WTC11 (cell line): Measurements from ENCODE around the gene LRIF1. TPM values are rescaled to one million over a fixed set of nuclear protein-coding genes. Genes with fewer than 3 reads are reported as not detected.
A peak's percentile ranks its signal among the peaks of the same experiment; 100 is the strongest.
"Not testable (repeated sequence)": the region's sequence is repeated elsewhere in the genome, so short reads cannot be mapped to it uniquely, and the experiment has no call there.

Experiments
- ATAC-seq: fragments of 200-7000 bp; cut with Tn5 transposase; 2 replicates; pipeline ENCODE4 v1.10.0; 2021; ENCODE audit warnings: mild to moderate bottlenecking, moderate library complexity
- CTCF ChIA-PET: fragments of 300-600 bp; sonication (Branson Sonifier 250); formaldehyde crosslinking; loops from one replicate; lab custom pipeline; 2021; ENCODE audit warnings: antibody characterized with exemption; lab: Charles Lee
- POLR2A ChIA-PET: fragments of 350-600 bp; sonication (Branson Sonifier 250); formaldehyde crosslinking; loops from one replicate; lab custom pipeline; 2021; ENCODE audit warnings: antibody characterized with exemption; lab: Charles Lee
- DNase-seq: peaks from one replicate; pipeline ENCODE4 v3.0.0; 2021; ENCODE audit warnings: low spot score
- H3K27ac Mint-ChIP-seq: 2 replicates; pipeline ENCODE4 v1.8.0; 2021; ENCODE audit warnings: mixed read lengths
- H3K27me3 Mint-ChIP-seq: 2 replicates; pipeline ENCODE4 v1.8.0; 2021; ENCODE audit warnings: low read depth, mild to moderate bottlenecking, moderate library complexity, mixed read lengths
- H3K36me3 Mint-ChIP-seq: 2 replicates; pipeline ENCODE4 v1.8.0; 2021; ENCODE audit warnings: mixed read lengths
- H3K4me1 Mint-ChIP-seq: 2 replicates; pipeline ENCODE4 v1.8.0; 2022; ENCODE audit warnings: mixed read lengths
- H3K4me3 Mint-ChIP-seq: 2 replicates; pipeline ENCODE4 v1.8.0; 2021; ENCODE audit warnings: mild to moderate bottlenecking, moderate library complexity, mixed read lengths
- H3K9me3 Mint-ChIP-seq: 2 replicates; pipeline ENCODE4 v1.8.0; 2021; ENCODE audit warnings: mixed read lengths
- E2F5 ChIP-seq: sonication (generic); formaldehyde crosslinking; IDR thresholded peaks from 2 replicates; pipeline ENCODE4 v1.8.1; 2022; ENCODE audit warnings: mild to moderate bottlenecking, moderate library complexity, missing genetic modification reagents
- MYBL2 ChIP-seq: sonication (generic); formaldehyde crosslinking; IDR thresholded peaks from 2 replicates; pipeline ENCODE4 v1.8.1; 2023; ENCODE audit warnings: mild to moderate bottlenecking, moderate library complexity, missing genetic modification reagents
- SMAD3 ChIP-seq: sonication (generic); formaldehyde crosslinking; IDR thresholded peaks from 2 replicates; pipeline ENCODE4 v1.8.0; 2022; ENCODE audit warnings: missing genetic modification reagents, mild to moderate bottlenecking, borderline replicate concordance
- SP1 ChIP-seq: sonication (generic); formaldehyde crosslinking; conservative IDR thresholded peaks from 2 replicates; pipeline ENCODE4 v1.8.1; 2022; ENCODE audit warnings: missing genetic modification reagents
- USF2 ChIP-seq: sonication (generic); formaldehyde crosslinking; IDR thresholded peaks from 2 replicates; pipeline ENCODE4 v1.8.1; 2023; ENCODE audit warnings: mild to moderate bottlenecking, missing genetic modification reagents, moderate library complexity
- ZBTB43 ChIP-seq: sonication (generic); formaldehyde crosslinking; IDR thresholded peaks from 2 replicates; pipeline ENCODE4 v1.8.1; 2023; ENCODE audit warnings: mild to moderate bottlenecking, missing genetic modification reagents
- ZNF512 ChIP-seq: sonication (generic); formaldehyde crosslinking; IDR thresholded peaks from 2 replicates; pipeline ENCODE4 v1.8.1; 2022; ENCODE audit warnings: missing genetic modification reagents, borderline replicate concordance
- ZNF671 ChIP-seq: fragments of 250-450 bp; sonication (Bioruptor Pico); IDR thresholded peaks from 2 replicates; pipeline ENCODE4 v1.8.0; 2021; ENCODE audit warnings: mild to moderate bottlenecking
- total RNA-seq: library from RNA; stranded (reverse); gene quantifications from 3 replicates; pipeline ENCODE4 v1.2.3, GENCODE V29; 2021
- TF ChIP-seq, protein P1 (sequence below): sonication (generic); formaldehyde crosslinking; IDR thresholded peaks from 2 replicates; pipeline ENCODE4 v1.8.1; 2022; ENCODE audit warnings: low read depth, missing genetic modification reagents, borderline replicate concordance
- TF ChIP-seq, protein P2 (sequence below): sonication (generic); formaldehyde crosslinking; conservative IDR thresholded peaks from 2 replicates; pipeline ENCODE4 v1.8.1; 2023; ENCODE audit warnings: mild to moderate bottlenecking, low read depth, missing genetic modification reagents, moderate library complexity

Gene LRIF1
- total RNA-seq, 1 experiment from 2014 or later, result 17.2 TPM

- no peak for TF ChIP-seq USF2 (CRISPR knock-in tag)
- TF ChIP-seq, protein P1, sequence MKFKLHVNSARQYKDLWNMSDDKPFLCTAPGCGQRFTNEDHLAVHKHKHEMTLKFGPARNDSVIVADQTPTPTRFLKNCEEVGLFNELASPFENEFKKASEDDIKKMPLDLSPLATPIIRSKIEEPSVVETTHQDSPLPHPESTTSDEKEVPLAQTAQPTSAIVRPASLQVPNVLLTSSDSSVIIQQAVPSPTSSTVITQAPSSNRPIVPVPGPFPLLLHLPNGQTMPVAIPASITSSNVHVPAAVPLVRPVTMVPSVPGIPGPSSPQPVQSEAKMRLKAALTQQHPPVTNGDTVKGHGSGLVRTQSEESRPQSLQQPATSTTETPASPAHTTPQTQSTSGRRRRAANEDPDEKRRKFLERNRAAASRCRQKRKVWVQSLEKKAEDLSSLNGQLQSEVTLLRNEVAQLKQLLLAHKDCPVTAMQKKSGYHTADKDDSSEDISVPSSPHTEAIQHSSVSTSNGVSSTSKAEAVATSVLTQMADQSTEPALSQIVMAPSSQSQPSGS (CRISPR knock-in tag), result no peak
Measured at GRCh38 chr1:111008031-111008430, 44.3 kb upstream of the LRIF1 start (continued).

- TF ChIP-seq ZNF671 (CRISPR knock-in tag), result no peak
- no peak for TF ChIP-seq ZNF512 (CRISPR knock-in tag)
- TF ChIP-seq SP1 (CRISPR knock-in tag), result no peak
- no peak for TF ChIP-seq SMAD3
- no peak for TF ChIP-seq MYBL2 (CRISPR knock-in tag)
- TF ChIP-seq, protein P2, sequence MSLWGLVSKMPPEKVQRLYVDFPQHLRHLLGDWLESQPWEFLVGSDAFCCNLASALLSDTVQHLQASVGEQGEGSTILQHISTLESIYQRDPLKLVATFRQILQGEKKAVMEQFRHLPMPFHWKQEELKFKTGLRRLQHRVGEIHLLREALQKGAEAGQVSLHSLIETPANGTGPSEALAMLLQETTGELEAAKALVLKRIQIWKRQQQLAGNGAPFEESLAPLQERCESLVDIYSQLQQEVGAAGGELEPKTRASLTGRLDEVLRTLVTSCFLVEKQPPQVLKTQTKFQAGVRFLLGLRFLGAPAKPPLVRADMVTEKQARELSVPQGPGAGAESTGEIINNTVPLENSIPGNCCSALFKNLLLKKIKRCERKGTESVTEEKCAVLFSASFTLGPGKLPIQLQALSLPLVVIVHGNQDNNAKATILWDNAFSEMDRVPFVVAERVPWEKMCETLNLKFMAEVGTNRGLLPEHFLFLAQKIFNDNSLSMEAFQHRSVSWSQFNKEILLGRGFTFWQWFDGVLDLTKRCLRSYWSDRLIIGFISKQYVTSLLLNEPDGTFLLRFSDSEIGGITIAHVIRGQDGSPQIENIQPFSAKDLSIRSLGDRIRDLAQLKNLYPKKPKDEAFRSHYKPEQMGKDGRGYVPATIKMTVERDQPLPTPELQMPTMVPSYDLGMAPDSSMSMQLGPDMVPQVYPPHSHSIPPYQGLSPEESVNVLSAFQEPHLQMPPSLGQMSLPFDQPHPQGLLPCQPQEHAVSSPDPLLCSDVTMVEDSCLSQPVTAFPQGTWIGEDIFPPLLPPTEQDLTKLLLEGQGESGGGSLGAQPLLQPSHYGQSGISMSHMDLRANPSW (CRISPR knock-in tag), result no peak
- no peak for TF ChIP-seq ZBTB43
- no peak for TF ChIP-seq E2F5
- Mint-ChIP-seq H3K27me3 (peaks cover 21% of the 10 kb centered on the region), H3K9me3 (peaks cover 67% of the 10 kb centered on the region), H3K4me3 (no peak overlapping the region), H3K4me1 (no peaks in the 10 kb centered on the region), H3K27ac (no peak overlapping the region), H3K36me3 (peaks cover 4% of the 10 kb centered on the region)
- DNase-seq (no peak), ATAC-seq (no peak)
- POLR2A ChIA-PET, result no interaction called here
- CTCF ChIA-PET, result no interaction called here
Measured at GRCh38 chr1:111006556-111006955, 42.8 kb upstream of the LRIF1 start.

DNA sequence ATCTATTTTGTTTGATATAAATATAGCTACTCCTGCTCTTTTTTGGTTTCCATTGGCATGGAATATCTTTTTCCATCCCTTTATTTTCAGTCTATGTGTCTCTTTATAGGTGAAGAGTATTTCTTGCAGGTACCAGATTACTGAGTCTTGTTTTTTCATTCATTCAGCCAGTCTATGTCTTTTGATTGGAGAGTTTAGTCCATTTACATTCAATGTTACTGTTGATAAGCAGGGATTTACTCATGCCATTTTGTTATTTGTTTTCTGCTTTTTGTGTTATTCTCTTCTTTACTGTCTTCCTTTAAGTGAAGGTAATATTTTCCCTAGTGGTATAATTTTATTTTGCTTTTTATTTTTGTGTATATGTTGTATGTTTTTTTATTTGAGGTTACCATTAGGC lies 35.9 kb upstream of the LRIF1 start:
- H3K4me3 Mint-ChIP-seq, H3K27ac Mint-ChIP-seq, DNase-seq, H3K4me1 Mint-ChIP-seq, H3K36me3 Mint-ChIP-seq, POLR2A ChIA-PET, ATAC-seq: not testable (repeated sequence)
- Mint-ChIP-seq H3K27me3 (peaks cover 46% of the 10 kb centered on the region), H3K9me3 (peaks cover 36% of the 10 kb centered on the region)
- CTCF ChIA-PET, result interaction anchor here (0.6 kb wide), 1 partner anchor 21 kb away, joined by 3 read pairs; no protein-coding TSS in a partner anchor

DNA sequence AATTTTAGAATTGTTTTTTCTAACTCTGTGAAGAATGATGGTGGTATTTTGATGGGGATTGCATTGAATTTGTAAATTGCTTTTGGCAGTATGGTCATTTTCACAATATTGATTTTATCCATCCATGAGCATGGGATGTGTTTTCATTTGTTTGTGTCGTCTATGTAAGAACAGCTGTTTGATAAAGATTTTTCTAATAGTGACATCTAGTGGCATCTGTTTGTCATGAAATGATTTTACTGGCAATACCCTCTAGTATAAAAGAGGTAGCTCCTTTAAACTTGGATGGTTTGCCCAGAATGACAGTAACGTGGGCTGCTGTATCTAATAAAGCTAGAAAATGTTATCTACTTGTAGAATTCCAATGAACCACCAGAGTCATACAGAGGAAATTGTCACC lies 28.6 kb upstream of the LRIF1 start:
- H3K36me3 Mint-ChIP-seq, H3K27ac Mint-ChIP-seq, H3K9me3 Mint-ChIP-seq, H3K4me1 Mint-ChIP-seq, DNase-seq, ATAC-seq, POLR2A ChIA-PET, H3K4me3 Mint-ChIP-seq: not testable (repeated sequence)
- CTCF ChIA-PET, result interaction anchor here (0.5 to 2.3 kb wide), 18 partner anchors 23 to 373 kb away, joined by 3 to 15 read pairs (median 4); partner anchors contain the start of genes CEPT1, DRAM2 and LRIF1
- peaks cover 22% of the 10 kb centered on the region for H3K27me3 Mint-ChIP-seq

- H3K36me3 Mint-ChIP-seq, H3K4me1 Mint-ChIP-seq, DNase-seq, H3K9me3 Mint-ChIP-seq, H3K4me3 Mint-ChIP-seq, POLR2A ChIA-PET: not testable (repeated sequence)
- ATAC-seq, result peak; percentile 47
- peaks cover 15% of the 10 kb centered on the region for H3K27me3 Mint-ChIP-seq
- H3K27ac Mint-ChIP-seq, result peak overlapping the region; percentile 42
- CTCF ChIA-PET, result interaction anchor here (2.3 kb wide), 1 partner anchor 162 kb away, joined by 11 read pairs; no protein-coding TSS in a partner anchor
Measured at GRCh38 chr1:110991295-110991694, 27.6 kb upstream of the LRIF1 start.
